Chondrocyte (in vitro differentiated cells): ENCODE measurements around the gene LIM2. TPM values are rescaled to one million over a fixed set of nuclear protein-coding genes. Genes with fewer than 3 reads are reported as not detected.

ENCODE experiments used
- DNase-seq: peaks from one replicate; pipeline ENCODE4 v3.0.0; 2021; ENCODE audit warnings: mixed read lengths, low spot score
- H3K27ac Mint-ChIP-seq: one replicate; pipeline ENCODE4 v1.8.0; 2021; ENCODE audit warnings: mild to moderate bottlenecking, moderate library complexity, mixed read lengths; ENCODE audit not compliant: unreplicated experiment
- H3K27me3 Mint-ChIP-seq: 2 replicates; pipeline ENCODE4 v1.8.0; 2021; ENCODE audit warnings: low read depth, mixed read lengths
- H3K36me3 Mint-ChIP-seq: 2 replicates; pipeline ENCODE4 v1.8.0; 2021; ENCODE audit warnings: low read depth, mixed read lengths
- H3K4me1 Mint-ChIP-seq: 2 replicates; pipeline ENCODE4 v1.8.0; 2021; ENCODE audit warnings: low read depth, mild to moderate bottlenecking, mixed read lengths
- H3K4me3 Mint-ChIP-seq: one replicate; pipeline ENCODE4 v1.8.0; 2021; ENCODE audit warnings: mild to moderate bottlenecking, moderate library complexity, mixed read lengths; ENCODE audit not compliant: unreplicated experiment
- H3K9me3 Mint-ChIP-seq: 2 replicates; pipeline ENCODE4 v1.8.0; 2021; ENCODE audit warnings: low read depth, mixed read lengths
- CTCF ChIP-seq: fragments of 200-600 bp; sonication (generic); IDR thresholded peaks from 2 replicates; pipeline ENCODE4 v1.5.0; 2021; ENCODE audit warnings: antibody characterized with exemption, mild to moderate bottlenecking, moderate library complexity
- total RNA-seq: library from RNA; stranded (reverse); gene quantifications from 3 replicates; pipeline ENCODE4 v1.2.1, GENCODE V29; 2021

The LIM2 gene
- total RNA-seq, 1 donor from 2014 or later = not detected

DNA sequence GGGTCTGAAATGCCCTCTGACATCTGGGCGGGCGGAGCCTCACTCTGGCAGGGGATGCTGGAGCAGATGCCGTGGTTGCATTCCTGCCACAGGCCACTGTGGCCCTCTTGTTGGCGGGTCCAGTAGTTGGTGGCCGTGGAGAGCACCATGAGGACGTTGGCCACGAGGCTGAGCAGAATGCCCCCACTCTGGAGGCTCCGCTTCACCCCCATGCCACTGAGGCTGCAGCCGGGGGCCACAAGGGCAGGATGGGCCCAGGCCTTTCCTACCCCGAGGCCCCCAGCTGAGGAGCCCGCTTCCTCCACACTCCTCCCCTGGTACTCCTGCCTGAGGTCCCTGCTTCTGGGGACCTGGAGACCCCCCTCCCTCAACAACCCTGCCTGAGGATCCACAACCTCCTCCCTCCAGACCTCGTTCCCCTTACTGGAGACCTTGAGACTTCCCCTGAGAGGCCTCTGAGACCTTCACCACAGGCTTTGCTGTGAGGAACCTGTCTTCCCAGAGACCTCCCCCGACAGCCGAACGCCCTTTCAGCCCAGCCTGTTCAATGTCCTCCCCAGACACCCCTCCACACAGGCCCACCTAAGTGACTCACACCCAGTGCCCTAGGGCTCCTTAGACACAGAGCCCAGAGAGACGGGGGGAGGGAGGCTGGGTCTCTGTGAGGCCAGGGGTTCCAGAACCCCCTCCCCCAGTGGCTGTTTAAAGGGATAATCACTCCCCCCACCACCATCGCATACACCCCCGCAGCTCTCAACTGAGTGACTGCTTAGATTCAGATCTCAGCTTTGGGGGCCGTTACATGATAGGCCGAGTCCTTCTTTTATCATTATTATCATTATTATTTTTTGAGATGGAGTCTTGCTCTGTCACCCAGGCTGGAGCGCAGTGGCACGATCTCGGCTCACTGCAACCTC, 19.1 kb downstream of the LIM2 start, which contains the start of gene CLDND2:
CLDND2 (minus strand) TSS at position 638 of the 917 bp plus-strand sequence; CDS start at position 212, 426 bp downstream.
- Mint-ChIP-seq H3K27me3 (no peaks in the 10 kb centered on the region), H3K27ac (peak within 1 kb of the TSS; percentile 99), H3K4me1 (peaks cover 31% of the 10 kb centered on the region), H3K9me3 (no peaks in the 10 kb centered on the region), H3K36me3 (no peaks in the 10 kb centered on the region), H3K4me3 (peak within 1 kb of the TSS; percentile 98)
- no peak for DNase-seq
- no peak for TF ChIP-seq CTCF

DNA sequence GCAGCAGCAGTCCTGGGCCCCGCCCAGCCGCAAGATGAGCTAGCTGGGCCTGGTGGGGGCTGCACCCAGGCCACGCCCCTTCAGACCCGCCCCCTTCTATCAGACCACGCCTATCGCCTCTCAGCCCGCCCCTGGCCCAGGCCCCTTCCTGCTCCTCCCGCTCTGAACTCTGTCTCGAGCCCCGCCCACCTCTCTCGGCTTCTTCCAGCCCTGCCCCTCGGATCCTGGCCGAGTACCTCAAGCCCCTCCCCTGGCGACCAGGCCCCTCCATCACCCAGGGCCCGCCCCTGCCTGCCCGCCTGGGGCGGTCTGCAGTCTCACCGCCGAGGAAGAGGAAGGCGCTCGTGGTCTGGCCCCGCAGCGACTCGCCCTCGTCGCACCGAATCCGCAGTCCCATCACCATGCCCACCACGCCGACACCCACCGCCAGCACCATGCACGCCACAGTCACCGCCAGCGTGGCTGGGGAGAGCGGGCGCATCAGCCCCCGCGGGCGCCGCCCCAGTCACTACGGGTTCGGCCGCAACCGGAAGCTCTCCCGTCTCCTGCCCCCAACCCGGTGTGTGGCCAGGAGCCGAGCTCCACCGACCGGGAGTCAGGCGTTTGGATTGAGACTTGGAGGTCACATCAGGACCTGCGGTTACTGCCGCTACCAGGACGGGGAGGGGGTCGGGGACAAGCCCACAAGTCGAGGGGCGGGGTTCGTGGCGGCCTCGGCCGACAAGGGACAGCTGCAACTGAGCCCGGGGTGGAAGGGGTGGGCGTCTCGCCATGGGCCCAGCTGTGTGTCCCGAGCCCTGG, 20.0 kb downstream of the LIM2 start:
- Mint-ChIP-seq H3K4me3 (peak overlapping the region; percentile 98), H3K9me3 (no peaks in the 10 kb centered on the region), H3K4me1 (peaks cover 38% of the 10 kb centered on the region), H3K27ac (peak overlapping the region; percentile 99), H3K36me3 (no peaks in the 10 kb centered on the region), H3K27me3 (no peaks in the 10 kb centered on the region)
- peak; percentile 100 for DNase-seq
- TF ChIP-seq CTCF = peak; percentile 10

DNA sequence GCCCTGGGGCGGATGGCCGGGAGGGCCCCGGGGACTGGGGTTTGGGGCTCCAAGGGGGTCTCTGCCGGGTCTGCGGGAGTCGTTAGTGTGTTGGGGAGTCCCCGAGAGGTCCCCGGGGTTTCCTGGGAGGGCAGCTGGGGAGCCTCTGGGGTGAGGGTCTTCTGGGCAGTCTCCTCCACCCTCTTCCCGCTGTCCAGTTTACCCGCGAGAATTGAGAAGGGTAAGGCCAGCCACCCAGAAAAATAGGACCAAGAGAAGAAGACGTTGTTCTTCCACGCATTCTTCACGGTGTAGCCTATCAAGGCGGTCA, 20.6 kb downstream of the LIM2 start:
- Mint-ChIP-seq H3K4me3 (peak overlapping the region; percentile 98), H3K27me3 (no peaks in the 10 kb centered on the region), H3K27ac (peak overlapping the region; percentile 99), H3K36me3 (no peaks in the 10 kb centered on the region), H3K9me3 (no peaks in the 10 kb centered on the region), H3K4me1 (peaks cover 43% of the 10 kb centered on the region)
- TF ChIP-seq CTCF = no peak
- no peak for DNase-seq

DNA sequence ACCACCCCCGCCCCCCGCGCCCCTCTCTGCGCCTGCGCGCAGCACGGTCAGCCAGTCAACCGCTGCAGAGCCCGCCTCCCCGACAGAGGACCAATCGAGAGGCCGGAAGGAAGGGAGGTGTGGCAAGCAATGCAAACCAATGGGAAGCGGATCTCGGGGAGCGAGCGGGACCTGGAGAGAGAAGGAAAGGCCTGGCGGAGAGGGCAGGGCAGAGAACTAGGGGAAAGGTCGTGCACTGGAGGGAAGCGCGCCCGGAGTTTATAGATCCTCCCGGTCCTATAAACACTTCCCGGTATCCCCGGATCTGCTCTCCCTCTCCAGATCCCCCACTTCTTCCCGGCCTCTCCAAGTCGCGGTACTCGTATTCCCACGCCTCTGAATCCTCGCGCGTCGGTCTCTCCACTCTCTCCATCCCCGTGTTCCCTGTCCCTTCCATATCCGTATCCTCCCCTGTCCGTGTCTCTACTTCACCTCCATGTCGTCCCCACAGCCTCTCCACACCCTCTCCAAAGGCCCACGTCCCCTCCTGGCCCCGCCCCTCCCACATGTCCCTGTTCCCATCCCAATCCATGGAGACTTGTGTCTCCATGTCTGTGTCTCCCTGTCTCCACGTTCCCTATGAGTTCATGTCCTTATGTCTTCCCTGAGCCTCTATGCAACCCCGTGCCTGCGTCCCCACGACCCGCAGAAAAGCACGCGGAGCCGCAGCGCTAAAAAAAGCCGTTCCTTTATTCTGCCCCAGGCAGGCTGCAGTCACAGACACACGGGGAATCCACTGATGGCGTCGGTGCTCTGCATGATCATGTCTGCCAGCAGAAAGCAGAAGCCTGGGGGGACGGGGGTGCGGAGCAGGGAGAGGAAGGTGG, 21.2 kb downstream of the LIM2 start:
- TF ChIP-seq CTCF = no peak
- Mint-ChIP-seq H3K36me3 (no peaks in the 10 kb centered on the region), H3K27me3 (no peaks in the 10 kb centered on the region), H3K4me3 (peak overlapping the region; percentile 98), H3K9me3 (no peaks in the 10 kb centered on the region), H3K4me1 (peaks cover 43% of the 10 kb centered on the region), H3K27ac (peak overlapping the region; percentile 99)
- DNase-seq = peak; percentile 98
